ENCODE results near the gene RBPJ. TPM values are rescaled to one million over a fixed set of nuclear protein-coding genes. Genes with fewer than 3 reads are reported as not detected.
A peak's percentile ranks its signal among the peaks of the same experiment; 100 is the strongest.

The RBPJ gene
- total and polyA plus RNA-seq, 11 donors: 21.9 to 84.3 (median 37.5) TPM

DNA sequence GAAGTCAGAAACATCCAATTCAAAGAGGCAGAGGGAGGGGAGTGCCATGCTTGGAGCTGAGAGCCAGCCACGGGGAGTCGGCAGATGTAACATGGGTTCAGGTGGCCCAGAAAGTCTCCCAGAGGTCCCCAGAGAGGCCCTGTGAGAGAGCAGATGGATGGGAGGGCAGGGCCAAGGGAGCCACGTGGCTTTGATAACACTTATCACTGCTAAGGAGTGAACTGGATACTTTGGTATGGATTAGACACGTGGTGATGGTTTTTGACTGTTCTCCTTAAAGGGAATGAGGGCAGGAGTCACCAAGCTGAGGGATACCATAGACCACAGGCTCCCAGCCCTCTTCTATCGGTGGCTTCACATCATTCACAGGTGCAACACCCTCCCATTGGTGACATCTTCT is 155.7 kb downstream of the RBPJ start:
- Histone ChIP-seq H3K4me3 (no peak overlapping the region), H3K27me3 (no peaks in the 10 kb centered on the region), H3K9me3 (no peaks in the 10 kb centered on the region), H3K36me3 (no peaks in the 10 kb centered on the region), H3K27ac (no peak overlapping the region), H3K4me1 (no peaks in the 10 kb centered on the region)
- no peak for DNase-seq
- no peak for TF ChIP-seq POLR2A (IDR thresholded peaks at IDR 0.05)
- TF ChIP-seq CTCF (IDR thresholded peaks at IDR 0.05): no peak
- ATAC-seq: no peak
- intact Hi-C loops (cut with DNase I): no loop called here
- 45 to 61% (median 50%) methylated on average over 5 of the region's 5 CpGs for WGBS, 4 donors

GRCh38 chr4:26478330-26478729 is 157.5 kb downstream of the RBPJ start:
- ATAC-seq (no peak), DNase-seq (no peak)
- Histone ChIP-seq H3K36me3 (no peaks in the 10 kb centered on the region), H3K4me1 (no peaks in the 10 kb centered on the region), H3K4me3 (no peak overlapping the region), H3K9me3 (no peaks in the 10 kb centered on the region), H3K27me3 (no peaks in the 10 kb centered on the region), H3K27ac (no peak overlapping the region)
- intact Hi-C loops (cut with DNase I): no loop called here
- 83 to 93% (median 91%) methylated on average over 13 of the region's 13 CpGs for WGBS, 4 donors
- TF ChIP-seq CTCF (IDR thresholded peaks at IDR 0.05) (no peak), POLR2A (IDR thresholded peaks at IDR 0.05) (no peak)

- ATAC-seq: no peak
- 58 to 86% (median 77%) methylated on average over 3 of the region's 3 CpGs for WGBS, 4 donors
- peak overlapping the region in 1 of 12 donors; percentile 43 for H3K27ac ChIP-seq
- H3K27me3 ChIP-seq: peaks cover 0 to 8% (median 0%) of the 10 kb centered on the region in 9 donors
- H3K9me3 ChIP-seq: no peaks in the 10 kb centered on the region
- no peaks in the 10 kb centered on the region for H3K4me1 ChIP-seq
- DNase-seq: no peak
- no peak overlapping the region for H3K4me3 ChIP-seq
- TF ChIP-seq POLR2A (IDR thresholded peaks at IDR 0.05) (no peak), CTCF (IDR thresholded peaks at IDR 0.05) (no peak)
- no peaks in the 10 kb centered on the region for H3K36me3 ChIP-seq
- intact Hi-C loops (cut with DNase I): no loop called here
These were observed 162.0 kb downstream of the RBPJ start for GRCh38 chr4:26482508-26483462.

- DNase-seq (no peak), ATAC-seq (no peak)
- H3K4me3 ChIP-seq: no peak overlapping the region
- intact Hi-C loops (cut with DNase I): no loop called here
- H3K9me3 ChIP-seq: no peaks in the 10 kb centered on the region
- no peak overlapping the region for H3K27ac ChIP-seq
- H3K36me3 ChIP-seq: no peaks in the 10 kb centered on the region
- no peaks in the 10 kb centered on the region for H3K4me1 ChIP-seq
- WGBS, 4 donors: 13 to 25% (median 21%) methylated on average over 2 of the region's 2 CpGs
- peaks cover 0 to 13% (median 2%) of the 10 kb centered on the region in 9 donors for H3K27me3 ChIP-seq
- no peak for TF ChIP-seq POLR2A (IDR thresholded peaks at IDR 0.05)
- no peak for TF ChIP-seq CTCF (IDR thresholded peaks at IDR 0.05)
These were observed 163.3 kb downstream of the RBPJ start for GRCh38 chr4:26484032-26484515.
